ENCODE data around the gene PRKN.

DNA sequence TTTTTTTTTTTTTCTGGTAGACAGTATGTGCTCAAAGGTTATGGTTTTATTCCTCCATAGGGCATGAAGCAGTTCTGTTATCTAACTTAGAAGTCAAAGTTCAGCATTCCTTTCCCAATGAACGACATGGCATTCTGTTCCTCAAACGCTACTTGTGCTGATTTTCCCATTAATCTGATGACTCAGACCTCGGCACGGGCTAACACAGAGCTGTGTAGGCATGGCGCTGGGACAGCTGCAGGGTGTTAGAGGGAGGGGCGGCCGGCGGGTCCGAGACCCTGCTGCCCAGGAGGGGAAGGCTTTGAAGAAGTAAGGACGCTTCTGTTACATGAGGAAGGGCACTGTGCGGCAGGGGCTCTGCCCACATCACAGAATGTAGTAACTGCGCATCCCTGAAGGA lies 1360.1 kb downstream of the PRKN start:
- TF ChIP-seq GLIS3 (CRISPR knock-in tag; IDR thresholded peaks at IDR 0.05) (no peak), ISL1 (CRISPR knock-in tag; IDR thresholded peaks at IDR 0.05) (no peak), ZNF565 (CRISPR knock-in tag; conservative IDR thresholded peaks at IDR 0.05; ENCODE audit: low read depth) (no peak), TCF4 (CRISPR knock-in tag; IDR thresholded peaks at IDR 0.05; ENCODE audit: borderline replicate concordance) (no peak)
- TF ChIP-seq, protein P1, sequence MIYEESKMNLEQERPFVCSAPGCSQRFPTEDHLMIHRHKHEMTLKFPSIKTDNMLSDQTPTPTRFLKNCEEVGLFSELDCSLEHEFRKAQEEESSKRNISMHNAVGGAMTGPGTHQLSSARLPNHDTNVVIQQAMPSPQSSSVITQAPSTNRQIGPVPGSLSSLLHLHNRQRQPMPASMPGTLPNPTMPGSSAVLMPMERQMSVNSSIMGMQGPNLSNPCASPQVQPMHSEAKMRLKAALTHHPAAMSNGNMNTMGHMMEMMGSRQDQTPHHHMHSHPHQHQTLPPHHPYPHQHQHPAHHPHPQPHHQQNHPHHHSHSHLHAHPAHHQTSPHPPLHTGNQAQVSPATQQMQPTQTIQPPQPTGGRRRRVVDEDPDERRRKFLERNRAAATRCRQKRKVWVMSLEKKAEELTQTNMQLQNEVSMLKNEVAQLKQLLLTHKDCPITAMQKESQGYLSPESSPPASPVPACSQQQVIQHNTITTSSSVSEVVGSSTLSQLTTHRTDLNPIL (CRISPR knock-in tag; IDR thresholded peaks at IDR 0.05; ENCODE audit: low read depth): no peak
- TF ChIP-seq, protein P2, sequence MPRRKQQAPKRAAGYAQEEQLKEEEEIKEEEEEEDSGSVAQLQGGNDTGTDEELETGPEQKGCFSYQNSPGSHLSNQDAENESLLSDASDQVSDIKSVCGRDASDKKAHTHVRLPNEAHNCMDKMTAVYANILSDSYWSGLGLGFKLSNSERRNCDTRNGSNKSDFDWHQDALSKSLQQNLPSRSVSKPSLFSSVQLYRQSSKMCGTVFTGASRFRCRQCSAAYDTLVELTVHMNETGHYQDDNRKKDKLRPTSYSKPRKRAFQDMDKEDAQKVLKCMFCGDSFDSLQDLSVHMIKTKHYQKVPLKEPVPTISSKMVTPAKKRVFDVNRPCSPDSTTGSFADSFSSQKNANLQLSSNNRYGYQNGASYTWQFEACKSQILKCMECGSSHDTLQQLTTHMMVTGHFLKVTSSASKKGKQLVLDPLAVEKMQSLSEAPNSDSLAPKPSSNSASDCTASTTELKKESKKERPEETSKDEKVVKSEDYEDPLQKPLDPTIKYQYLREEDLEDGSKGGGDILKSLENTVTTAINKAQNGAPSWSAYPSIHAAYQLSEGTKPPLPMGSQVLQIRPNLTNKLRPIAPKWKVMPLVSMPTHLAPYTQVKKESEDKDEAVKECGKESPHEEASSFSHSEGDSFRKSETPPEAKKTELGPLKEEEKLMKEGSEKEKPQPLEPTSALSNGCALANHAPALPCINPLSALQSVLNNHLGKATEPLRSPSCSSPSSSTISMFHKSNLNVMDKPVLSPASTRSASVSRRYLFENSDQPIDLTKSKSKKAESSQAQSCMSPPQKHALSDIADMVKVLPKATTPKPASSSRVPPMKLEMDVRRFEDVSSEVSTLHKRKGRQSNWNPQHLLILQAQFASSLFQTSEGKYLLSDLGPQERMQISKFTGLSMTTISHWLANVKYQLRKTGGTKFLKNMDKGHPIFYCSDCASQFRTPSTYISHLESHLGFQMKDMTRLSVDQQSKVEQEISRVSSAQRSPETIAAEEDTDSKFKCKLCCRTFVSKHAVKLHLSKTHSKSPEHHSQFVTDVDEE (CRISPR knock-in tag; IDR thresholded peaks at IDR 0.05): no peak

Measured in SK-N-SH treated with all-trans-retinoic acid at 6 μM for 48 hours (cell line).